GM21515 (cell line): ENCODE data around the gene CEP72.
A peak's percentile ranks its signal among the peaks of the same experiment; 100 is the strongest.
"Not testable (repeated sequence)": the region's sequence is repeated elsewhere in the genome, so short reads cannot be mapped to it uniquely, and the experiment has no call there.

ENCODE experiments used
- ATAC-seq: cut with Tn5 transposase; IDR thresholded peaks from one replicate; pipeline ENCODE4 v1.9.1; 2021; ENCODE audit not compliant: unreplicated experiment

The CEP72 gene

GRCh38 chr5:680836-681235 lies 68.7 kb downstream of the CEP72 start:
- not testable (repeated sequence) for ATAC-seq

GRCh38 chr5:681317-682191 lies 69.4 kb downstream of the CEP72 start:
- not testable (repeated sequence) for ATAC-seq

- ATAC-seq, result not testable (repeated sequence)
Measured at GRCh38 chr5:682216-682615, 70.1 kb downstream of the CEP72 start.

GRCh38 chr5:682651-683358 lies 70.7 kb downstream of the CEP72 start:
- not testable (repeated sequence) for ATAC-seq

- no peak for ATAC-seq
Measured at GRCh38 chr5:683551-684481, 71.7 kb downstream of the CEP72 start.

- no peak for ATAC-seq
Measured at GRCh38 chr5:684751-685216, 72.6 kb downstream of the CEP72 start.

GRCh38 chr5:685262-686171 lies 73.4 kb downstream of the CEP72 start:
- ATAC-seq, result no peak

- ATAC-seq, result not testable (repeated sequence)
Measured at GRCh38 chr5:686172-686523, 74.0 kb downstream of the CEP72 start.

GRCh38 chr5:686936-687335 lies 74.8 kb downstream of the CEP72 start:
- ATAC-seq, result not testable (repeated sequence)

- ATAC-seq, result not testable (repeated sequence)
Measured at GRCh38 chr5:688348-689010, 76.3 kb downstream of the CEP72 start.

- ATAC-seq, result not testable (repeated sequence)
Measured at GRCh38 chr5:690293-690692, 78.2 kb downstream of the CEP72 start.

- ATAC-seq, result not testable (repeated sequence)
Measured at GRCh38 chr5:691049-691448, 78.9 kb downstream of the CEP72 start.

GRCh38 chr5:691817-692528 lies 79.8 kb downstream of the CEP72 start:
- no peak for ATAC-seq

GRCh38 chr5:692529-693041 lies 80.4 kb downstream of the CEP72 start:
- peak; percentile 17 for ATAC-seq

GRCh38 chr5:693271-694041 lies 81.3 kb downstream of the CEP72 start, which contains the start of gene TPPP:
Gene TPPP, minus strand, starts transcription at chr5:693352. Its CDS starts 15,292 bp downstream, at chr5:678060.
- peak; percentile 71 for ATAC-seq

- not testable (repeated sequence) for ATAC-seq
Measured at GRCh38 chr5:694042-694431, 81.9 kb downstream of the CEP72 start.

- not testable (repeated sequence) for ATAC-seq
Measured at GRCh38 chr5:695475-695874, 83.3 kb downstream of the CEP72 start.

GRCh38 chr5:696191-696590 lies 84.1 kb downstream of the CEP72 start:
- ATAC-seq, result not testable (repeated sequence)
